GM13977 (cell line): ENCODE data around the gene HSPA12B.

ENCODE experiments used
- DNase-seq: peaks from one replicate; pipeline ENCODE4 v3.0.0; 2012; ENCODE audit warnings: low spot score
- in situ Hi-C: fragments of 300-500 bp; cut with MboI; formaldehyde crosslinking; loops from one replicate; pipeline ENCODE4 v1.12.0; 2022; ENCODE audit warnings: low sequenced_read_pairs, low pct_unique_long_range_greater_than_20kb, mixed read lengths, inconsistent platforms; ENCODE audit not compliant: unreplicated experiment
- TF ChIP-seq, protein P1 (sequence below): IDR thresholded peaks from 2 replicates; pipeline ENCODE4 v1.5.1; 2012; ENCODE audit warnings: mild to moderate bottlenecking, control low read depth; ENCODE audit not compliant: insufficient read depth; ENCODE audit errors: extremely low read depth, missing control alignments

Gene HSPA12B

DNA sequence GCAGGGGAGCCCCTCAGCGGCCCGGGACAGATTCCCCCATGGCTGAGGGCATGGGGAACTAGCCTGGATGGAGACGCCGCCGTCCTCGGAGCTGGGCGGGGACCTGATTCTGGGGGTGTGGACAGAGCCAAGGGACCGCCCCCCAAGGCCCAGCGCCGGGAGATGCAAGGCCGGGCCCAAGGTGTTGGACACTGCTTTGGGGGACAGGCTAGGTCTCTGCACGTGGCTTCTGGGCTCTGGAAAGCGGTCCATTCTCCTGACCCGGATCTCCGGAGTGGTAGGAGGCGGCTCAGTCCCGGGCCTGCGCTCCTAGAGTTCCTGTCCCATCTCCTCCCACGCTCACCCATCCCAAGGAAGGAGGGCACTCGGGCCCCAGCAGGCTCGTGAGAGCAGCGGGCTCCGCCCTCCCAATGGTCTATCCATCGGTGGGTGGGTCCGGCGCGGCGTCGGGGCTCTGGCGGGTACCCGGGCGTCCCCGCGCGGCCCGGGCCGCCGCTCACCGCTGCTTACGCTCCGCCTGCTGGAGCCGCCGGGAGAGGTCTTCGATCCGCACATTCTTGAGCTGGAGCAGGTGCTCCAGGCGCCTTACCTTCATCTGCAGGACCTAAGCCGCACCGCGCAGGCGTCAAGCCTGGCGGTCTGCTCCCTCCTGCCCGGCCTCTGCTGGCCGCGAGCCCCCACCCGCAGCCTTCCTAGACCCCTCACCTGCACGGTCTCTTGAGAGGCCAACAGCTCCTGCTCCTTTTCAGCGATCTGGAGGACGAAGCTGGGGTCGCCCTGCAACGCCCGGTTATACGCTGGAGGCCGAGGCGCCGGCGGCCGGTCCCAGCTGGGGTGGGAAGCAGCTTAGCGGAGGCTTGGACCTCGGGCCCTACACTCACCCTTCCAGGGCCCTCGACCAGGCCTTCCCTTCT, 45.5 kb downstream of the HSPA12B start:
- in situ Hi-C loops, result no loop called here
- TF ChIP-seq, protein P1, sequence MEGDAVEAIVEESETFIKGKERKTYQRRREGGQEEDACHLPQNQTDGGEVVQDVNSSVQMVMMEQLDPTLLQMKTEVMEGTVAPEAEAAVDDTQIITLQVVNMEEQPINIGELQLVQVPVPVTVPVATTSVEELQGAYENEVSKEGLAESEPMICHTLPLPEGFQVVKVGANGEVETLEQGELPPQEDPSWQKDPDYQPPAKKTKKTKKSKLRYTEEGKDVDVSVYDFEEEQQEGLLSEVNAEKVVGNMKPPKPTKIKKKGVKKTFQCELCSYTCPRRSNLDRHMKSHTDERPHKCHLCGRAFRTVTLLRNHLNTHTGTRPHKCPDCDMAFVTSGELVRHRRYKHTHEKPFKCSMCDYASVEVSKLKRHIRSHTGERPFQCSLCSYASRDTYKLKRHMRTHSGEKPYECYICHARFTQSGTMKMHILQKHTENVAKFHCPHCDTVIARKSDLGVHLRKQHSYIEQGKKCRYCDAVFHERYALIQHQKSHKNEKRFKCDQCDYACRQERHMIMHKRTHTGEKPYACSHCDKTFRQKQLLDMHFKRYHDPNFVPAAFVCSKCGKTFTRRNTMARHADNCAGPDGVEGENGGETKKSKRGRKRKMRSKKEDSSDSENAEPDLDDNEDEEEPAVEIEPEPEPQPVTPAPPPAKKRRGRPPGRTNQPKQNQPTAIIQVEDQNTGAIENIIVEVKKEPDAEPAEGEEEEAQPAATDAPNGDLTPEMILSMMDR, result no peak
- DNase-seq, result peak; percentile 74

DNA sequence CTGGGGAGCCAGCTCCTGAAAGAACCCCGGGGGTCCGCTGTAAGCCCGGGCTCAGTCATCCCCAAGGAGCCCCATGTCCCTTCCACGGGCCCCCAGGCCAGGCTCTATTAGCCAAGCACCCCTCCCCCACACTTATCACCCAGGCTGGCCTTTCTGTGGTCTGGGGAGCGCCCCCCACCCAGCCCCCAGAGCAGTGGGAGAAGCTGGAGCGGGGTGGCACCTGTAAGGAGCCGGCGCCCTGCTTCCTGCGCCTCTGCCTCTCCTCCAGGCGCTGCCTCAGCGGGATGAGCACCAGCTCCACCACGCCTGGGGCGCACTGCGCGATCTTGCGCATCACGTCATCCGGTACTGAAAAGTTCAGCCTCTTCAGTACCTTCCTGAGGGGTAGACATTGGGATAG, 46.5 kb downstream of the HSPA12B start:
- TF ChIP-seq, protein P1, result no peak
- DNase-seq, result no peak
- in situ Hi-C loops, result no loop called here

DNA sequence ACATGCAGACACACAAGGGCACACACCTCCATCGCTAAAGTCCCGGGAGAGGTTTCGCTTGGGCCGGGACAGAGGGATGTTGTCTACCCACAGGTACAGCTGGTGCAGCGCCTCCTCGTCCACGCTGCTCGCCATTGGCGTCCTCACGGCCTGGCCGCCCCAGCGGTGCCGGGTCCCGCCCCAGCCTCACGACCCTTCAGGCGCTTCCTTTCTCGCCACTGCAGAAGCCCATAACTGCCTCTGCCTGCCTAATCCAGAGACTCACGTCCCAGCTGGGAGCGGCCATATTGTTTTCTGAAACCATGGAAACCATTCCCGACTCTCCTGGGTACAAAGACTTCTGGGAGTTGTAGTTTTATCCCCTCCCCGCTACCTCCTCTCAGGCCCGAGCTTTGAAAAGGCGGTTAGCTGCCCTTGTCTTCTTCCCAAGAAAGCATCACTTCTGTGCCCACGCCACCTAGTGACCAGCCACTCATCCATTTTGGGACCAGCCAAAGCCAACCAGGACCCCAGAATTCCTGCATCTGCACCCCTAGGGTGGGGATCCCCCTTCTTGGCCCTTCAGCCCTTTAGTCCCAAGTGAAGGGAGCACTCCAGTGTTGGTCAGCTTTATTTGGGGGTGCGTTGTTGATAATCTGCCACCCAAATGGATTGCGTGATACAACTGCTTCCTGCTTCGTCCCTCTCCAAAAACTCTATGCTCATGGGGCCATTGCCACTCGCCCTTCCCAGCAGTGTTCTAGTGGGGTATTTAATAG, 48.8 kb downstream of the HSPA12B start, which contains the start of gene SPEF1:
Gene SPEF1 (minus strand): TSS at position 296 of the 758 bp plus-strand sequence. CDS start 161 bp downstream, at position 135.
- in situ Hi-C loops, result no loop called here
- TF ChIP-seq, protein P1, result peak; percentile 37
- peak; percentile 90 for DNase-seq

DNA sequence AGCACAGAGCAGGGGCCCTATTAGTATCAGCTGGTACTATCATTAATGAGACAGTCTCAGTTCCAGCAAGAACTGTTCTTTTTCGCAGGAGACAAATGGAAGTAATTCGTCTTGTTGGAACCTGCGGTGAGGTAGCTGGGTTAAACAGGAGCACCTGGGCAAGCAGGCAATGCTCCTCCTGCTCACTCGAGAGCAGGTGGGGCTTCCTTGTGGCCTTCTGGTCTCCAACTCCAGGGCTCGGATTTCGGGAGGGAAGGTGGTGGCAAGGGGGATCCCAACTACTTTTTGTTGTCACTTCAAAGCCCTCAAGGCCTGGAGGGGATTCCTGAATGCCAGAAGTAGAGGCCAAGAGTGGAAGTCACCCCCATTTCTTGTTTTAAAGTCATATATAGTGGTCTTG, 50.1 kb downstream of the HSPA12B start:
- in situ Hi-C loops, result no loop called here
- TF ChIP-seq, protein P1, result no peak
- DNase-seq, result no peak

DNA sequence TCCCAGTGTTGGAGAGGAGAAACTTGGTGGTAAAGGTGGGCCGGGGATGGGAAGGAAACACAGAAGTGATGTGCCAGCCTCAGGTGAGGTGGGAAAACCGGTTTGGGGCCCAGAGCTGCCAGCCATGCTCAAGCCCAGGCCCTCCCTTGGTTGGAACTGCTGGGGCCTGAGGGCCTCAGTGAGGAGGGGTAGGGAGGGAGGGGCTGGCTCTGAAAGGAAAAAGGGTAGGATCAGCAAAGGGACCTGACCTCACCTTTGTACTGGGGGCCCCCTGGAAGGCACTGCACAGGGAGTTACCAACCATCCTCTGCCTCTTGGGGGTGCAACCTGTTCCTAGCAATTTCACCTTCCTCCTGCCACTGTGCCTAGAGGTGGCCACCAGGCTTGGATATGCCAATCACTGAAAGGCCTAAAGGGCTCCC, 50.6 kb downstream of the HSPA12B start:
- TF ChIP-seq, protein P1, result no peak
- no peak for DNase-seq
- in situ Hi-C loops, result no loop called here

DNA sequence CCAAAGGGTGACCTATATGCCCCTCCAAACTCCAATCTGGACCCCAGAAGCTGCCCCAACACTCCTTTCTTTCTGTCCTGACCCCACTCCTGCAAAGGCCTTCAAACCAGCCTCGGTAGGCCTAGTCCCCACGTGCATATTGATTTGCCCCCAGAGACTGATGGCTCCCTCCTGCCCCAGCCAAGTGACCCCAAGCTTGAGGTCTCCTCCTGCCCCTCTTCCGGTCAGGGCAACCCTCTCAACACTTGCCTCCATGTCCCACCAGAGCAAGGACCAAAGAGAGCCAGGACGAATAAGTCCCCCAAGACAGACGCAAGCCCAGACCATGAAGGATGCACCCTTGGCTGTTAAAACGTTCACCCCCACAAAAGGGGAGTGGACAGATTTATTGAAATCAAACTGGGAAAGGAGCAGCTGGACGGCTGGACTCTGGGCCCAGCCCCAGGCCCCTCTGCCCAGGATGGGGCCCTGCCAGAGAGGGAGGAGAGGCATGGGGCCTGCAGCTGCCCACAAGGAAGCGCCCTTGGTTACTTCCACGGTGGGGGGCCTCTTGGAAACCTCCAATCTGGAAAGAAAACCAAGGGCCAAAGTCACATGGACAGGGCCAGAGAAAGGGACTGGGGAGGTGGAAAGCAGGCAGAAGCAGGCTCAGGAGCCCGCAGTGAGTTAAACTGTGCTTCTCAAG, 51.2 kb downstream of the HSPA12B start:
- TF ChIP-seq, protein P1, result no peak
- in situ Hi-C loops, result no loop called here
- DNase-seq, result no peak
